Hepatic stellate cell (primary cell): Measurements from ENCODE around the gene TIMM21.

Experiments
- DNase-seq: peaks from one replicate; pipeline ENCODE4 v3.0.0; 2011; ENCODE audit warnings: low spot score

The TIMM21 gene

GRCh38 chr18:74147779-74148542 is at the start of gene TIMM21, which contains the start of gene FBXO15:
TSS of gene TIMM21 (plus strand) at chr18:74148523. CDS start at chr18:74148809, 286 bp downstream.
TSS of gene FBXO15 (minus strand) at chr18:74147834. CDS start at chr18:74147785, 49 bp downstream.
- peak; percentile 92 for DNase-seq

- no peak for DNase-seq
Measured at GRCh38 chr18:74108460-74108859, 39.9 kb upstream of the TIMM21 start.

- DNase-seq, result no peak
Measured at GRCh38 chr18:74110149-74110548, 38.2 kb upstream of the TIMM21 start.

- DNase-seq, result no peak
Measured at GRCh38 chr18:74110976-74111375, 37.3 kb upstream of the TIMM21 start.

- no peak for DNase-seq
Measured at GRCh38 chr18:74113711-74114110, 34.6 kb upstream of the TIMM21 start.

GRCh38 chr18:74114116-74114515 is 34.2 kb upstream of the TIMM21 start:
- DNase-seq, result no peak

- peak; percentile 25 for DNase-seq
Measured at GRCh38 chr18:74115046-74115445, 33.3 kb upstream of the TIMM21 start.

- peak; percentile 14 for DNase-seq
Measured at GRCh38 chr18:74116633-74117554, 31.4 kb upstream of the TIMM21 start.

- DNase-seq, result no peak
Measured at GRCh38 chr18:74123200-74123599, 25.1 kb upstream of the TIMM21 start.

GRCh38 chr18:74124642-74125041 is 23.7 kb upstream of the TIMM21 start:
- DNase-seq, result no peak

- DNase-seq, result no peak
Measured at GRCh38 chr18:74126684-74127655, 21.4 kb upstream of the TIMM21 start.

GRCh38 chr18:74128159-74128558 is 20.2 kb upstream of the TIMM21 start:
- no peak for DNase-seq

GRCh38 chr18:74131124-74131523 is 17.2 kb upstream of the TIMM21 start:
- no peak for DNase-seq

GRCh38 chr18:74132201-74132600 is 16.1 kb upstream of the TIMM21 start:
- DNase-seq, result no peak

GRCh38 chr18:74137920-74138538 is 10.3 kb upstream of the TIMM21 start:
- no peak for DNase-seq

GRCh38 chr18:74139411-74139810 is 8.9 kb upstream of the TIMM21 start:
- DNase-seq, result no peak

- DNase-seq, result peak; percentile 66
Measured at GRCh38 chr18:74139888-74140287, 8.4 kb upstream of the TIMM21 start.

- no peak for DNase-seq
Measured at GRCh38 chr18:74140582-74140981, 7.7 kb upstream of the TIMM21 start.

GRCh38 chr18:74141667-74142066 is 6.7 kb upstream of the TIMM21 start:
- DNase-seq, result no peak

- no peak for DNase-seq
Measured at GRCh38 chr18:74142252-74142651, 6.1 kb upstream of the TIMM21 start.

GRCh38 chr18:74146756-74147155 is 1.6 kb upstream of the TIMM21 start:
- DNase-seq, result no peak

GRCh38 chr18:74147491-74147778 is 888 bp upstream of the TIMM21 start:
- no peak for DNase-seq
